ENCODE measurements around the gene SLC6A3.

DNA sequence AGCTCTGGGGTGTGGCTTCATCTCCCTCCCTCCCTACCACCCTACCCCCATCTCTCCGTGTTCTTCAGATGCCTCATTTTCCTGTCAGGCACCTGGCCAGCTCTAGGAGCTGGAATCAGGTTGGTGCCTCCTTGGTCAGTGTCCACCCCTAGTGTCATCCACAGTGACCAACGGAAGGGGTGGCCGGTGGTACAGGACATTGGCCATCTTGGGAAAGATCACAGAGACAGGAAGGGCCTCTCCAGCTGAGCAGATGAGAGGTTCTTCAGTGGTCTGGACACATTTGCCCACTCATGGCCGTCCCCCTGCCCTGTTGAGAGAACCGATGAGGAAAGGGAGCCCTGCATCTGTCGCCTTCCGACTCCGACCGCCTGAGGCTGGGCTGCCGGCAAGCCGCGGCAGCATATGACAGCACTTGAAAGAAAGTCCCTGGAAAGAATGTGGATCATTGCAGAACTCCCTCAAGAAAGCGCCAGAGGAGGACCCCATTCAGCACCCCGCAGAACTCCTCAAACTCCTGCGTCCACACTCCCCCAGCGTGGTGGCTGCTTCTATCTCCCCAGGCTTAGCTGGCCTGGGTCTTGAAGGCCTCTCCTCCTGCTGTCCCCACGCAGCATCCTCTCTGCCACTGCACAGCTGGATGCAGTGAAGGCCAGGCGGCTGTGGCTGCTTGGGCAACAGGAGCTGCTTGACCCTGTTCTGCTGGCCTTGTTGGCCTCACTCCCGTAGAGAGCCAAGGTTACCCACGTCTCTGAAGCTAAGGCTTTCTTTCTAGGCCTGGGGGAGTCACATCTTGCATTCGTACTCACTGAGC, 98.4 kb downstream of the SLC6A3 start:
- TF ChIP-seq NFRKB (IDR thresholded peaks at IDR 0.05) (no peak), L3MBTL2 (conservative IDR thresholded peaks at IDR 0.05) (no peak), ELF4 (IDR thresholded peaks at IDR 0.05) (no peak), FOXM1 (IDR thresholded peaks at IDR 0.05; ENCODE audit: borderline replicate concordance) (no peak), ZNF384 (IDR thresholded peaks at IDR 0.05) (no peak), CTBP1 (IDR thresholded peaks at IDR 0.05; ENCODE audit: borderline replicate concordance) (no peak), HDGF (IDR thresholded peaks at IDR 0.05; ENCODE audit: borderline replicate concordance) (no peak), SUZ12 (IDR thresholded peaks at IDR 0.05) (no peak), BHLHE40 (IDR thresholded peaks at IDR 0.05; ENCODE audit: borderline replicate concordance) (no peak), SP1 (IDR thresholded peaks at IDR 0.05) (no peak), FOXK2 (IDR thresholded peaks at IDR 0.05) (no peak), FOXA1 (IDR thresholded peaks at IDR 0.05) (no peak)

Data from HEK293T (cell line).